Measurements from ENCODE around the gene CACNG3.
"Not testable (repeated sequence)": the region's sequence is repeated elsewhere in the genome, so short reads cannot be mapped to it uniquely, and the experiment has no call there.

Gene CACNG3

DNA sequence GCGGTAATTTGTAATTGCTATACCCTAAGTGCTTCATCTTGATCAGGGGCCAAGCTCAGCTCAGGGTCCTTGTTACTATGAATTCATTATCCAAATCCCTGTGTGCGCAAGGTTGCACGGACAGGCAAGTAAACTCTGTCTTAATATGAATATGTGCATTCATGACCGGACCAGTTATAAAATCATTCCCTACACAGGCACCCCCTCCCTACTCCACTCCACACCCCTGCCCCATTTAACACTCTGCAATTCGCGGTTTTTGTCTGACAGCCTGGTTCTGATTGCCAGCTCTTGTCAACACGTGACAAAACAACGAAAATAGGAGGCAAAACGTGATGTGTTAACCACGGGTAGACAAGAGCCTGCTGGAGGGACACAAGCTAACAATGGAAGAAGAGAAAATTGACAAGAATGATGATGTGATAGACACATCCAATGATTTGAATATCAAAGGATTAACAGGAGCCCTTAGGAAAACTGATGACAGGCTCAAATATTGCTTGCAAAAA, 76.5 kb downstream of the CACNG3 start:
- no peak for DNase-seq (ENCODE audit: low read depth)

DNA sequence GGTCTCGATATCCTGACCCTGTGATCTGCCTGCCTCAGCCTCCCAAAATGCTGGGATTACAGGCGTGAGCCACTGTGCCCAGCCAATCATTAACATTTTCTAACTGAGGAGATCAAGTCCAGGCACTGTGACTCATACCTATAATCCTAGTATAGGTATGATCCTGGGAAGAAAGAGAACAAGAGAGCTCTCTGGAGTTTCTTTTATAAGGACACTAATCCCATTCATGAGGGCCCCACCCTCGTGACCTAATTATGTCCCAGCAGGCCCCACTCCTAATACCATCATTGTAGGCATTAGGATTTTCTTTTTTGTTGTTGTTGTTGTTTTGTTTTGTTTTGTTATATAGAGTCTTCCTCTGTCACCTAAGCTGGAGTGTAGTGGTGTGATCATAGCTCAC, 80.4 kb downstream of the CACNG3 start:
- DNase-seq (ENCODE audit: low read depth), result no peak

DNA sequence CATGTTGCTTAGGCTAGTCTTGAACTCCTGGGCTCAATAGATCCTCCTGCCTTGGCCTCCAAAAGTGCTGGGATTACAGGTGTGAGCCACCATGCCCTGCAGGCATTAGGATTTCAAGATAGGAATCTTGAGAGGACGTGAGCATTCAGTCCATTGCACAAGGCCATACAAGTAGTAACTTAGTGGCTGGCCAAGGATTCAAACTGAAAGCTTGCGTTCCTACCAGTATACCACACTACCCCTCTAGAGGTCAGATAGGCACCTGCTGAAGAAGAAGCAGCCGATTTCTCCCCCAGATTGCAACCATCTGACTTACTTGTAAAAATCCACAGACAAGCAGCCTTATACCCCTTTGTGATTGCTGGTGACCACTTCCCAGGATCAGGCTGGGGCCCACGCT, 80.9 kb downstream of the CACNG3 start:
- DNase-seq (ENCODE audit: low read depth), result no peak

DNA sequence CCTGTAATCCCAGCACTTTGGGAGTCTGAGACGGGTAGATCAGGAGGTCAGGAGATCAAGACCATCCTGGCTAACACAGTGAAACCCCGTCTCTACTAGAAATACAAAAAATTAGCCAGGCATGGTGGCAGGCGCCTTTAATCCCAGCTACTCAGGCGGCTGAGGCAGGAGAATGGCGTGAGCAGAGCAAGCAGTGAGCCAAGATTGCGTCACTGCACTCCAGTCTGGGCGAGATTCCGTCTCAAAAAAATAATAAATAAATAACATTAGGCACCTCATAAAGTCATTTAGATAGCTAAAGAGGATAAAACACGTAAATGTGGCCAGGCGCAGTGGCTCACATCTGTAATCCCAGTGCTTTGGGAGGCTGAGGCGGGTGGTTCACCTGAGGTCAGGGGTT, 87.7 kb downstream of the CACNG3 start:
- not testable (repeated sequence) for DNase-seq (ENCODE audit: low read depth)

DNA sequence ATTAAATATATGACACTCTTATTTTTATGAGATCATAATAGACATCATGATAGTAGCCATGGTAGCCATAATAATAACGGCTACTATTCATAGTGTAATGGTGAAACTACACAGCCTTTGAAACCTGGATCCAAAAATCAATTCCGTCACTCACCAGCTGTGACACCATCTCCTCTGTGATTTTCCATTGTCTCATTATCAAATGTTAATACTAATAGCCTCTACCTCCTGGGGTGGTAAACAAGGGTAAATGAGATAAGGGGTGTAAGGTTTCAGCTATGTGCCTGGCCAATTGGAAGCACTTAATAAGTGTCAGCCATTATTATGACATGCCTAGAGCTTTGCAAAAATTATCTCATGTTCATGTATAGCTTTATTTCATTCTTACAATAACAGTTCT, 88.6 kb downstream of the CACNG3 start:
- DNase-seq (ENCODE audit: low read depth), result no peak

DNA sequence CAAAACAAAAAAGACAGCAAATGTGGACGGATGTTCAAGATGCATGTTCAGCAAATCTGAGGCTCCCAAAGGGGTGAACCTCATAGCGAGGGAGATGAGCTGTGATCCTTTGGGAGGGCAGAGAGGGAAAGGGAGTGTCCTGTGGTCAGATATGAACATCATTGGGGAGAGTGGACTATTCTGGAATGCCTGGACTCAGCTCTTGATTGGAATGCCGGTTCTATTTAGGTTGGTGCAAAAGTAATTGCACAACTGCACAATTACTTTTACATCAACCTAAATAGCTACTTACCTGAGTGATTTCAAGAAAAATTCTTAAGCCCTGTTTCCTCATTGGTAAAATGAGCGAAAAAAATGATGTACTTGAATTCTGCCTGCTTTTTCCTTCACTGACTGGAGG, 89.6 kb downstream of the CACNG3 start:
- DNase-seq (ENCODE audit: low read depth), result no peak

DNA sequence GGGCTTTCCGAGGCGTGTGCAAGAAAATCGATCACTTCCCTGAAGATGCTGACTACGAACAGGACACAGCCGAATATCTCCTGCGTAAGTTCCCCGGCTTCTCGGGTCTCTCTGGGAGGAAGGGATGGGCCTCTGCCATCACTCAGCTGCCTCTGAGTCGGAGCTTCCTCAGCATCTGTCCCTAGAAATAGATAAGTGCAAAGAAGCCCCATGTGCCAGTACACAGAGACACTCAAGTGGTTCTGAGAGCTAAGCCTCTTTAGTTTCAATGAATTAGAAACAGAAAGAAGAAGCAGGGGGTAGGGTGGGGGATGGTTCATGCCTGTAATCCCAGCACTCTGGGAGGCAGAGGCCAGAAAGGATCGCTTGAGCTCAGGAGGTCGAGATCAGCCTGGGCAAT, 90.6 kb downstream of the CACNG3 start:
- DNase-seq (ENCODE audit: low read depth), result no peak

DNA sequence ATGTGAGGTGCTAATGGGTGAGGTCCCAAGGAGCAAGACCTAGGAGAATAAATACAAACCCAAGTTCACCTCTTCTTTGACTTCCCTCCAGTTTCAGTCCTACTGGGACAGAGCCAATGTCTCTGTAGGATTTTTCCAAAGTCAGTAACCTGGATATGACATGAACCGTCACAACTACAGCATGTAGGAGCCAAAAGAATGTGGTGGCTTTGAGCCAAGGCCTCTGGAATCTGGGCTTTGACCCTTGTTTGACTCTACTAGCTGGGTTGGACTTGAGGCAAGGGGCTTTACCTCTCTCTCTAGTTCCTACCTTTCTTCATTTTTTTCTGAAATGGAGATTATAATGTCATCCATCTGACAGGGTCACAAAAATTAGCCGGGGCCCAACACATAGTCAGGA, 91.4 kb downstream of the CACNG3 start:
- no peak for DNase-seq (ENCODE audit: low read depth)

DNA sequence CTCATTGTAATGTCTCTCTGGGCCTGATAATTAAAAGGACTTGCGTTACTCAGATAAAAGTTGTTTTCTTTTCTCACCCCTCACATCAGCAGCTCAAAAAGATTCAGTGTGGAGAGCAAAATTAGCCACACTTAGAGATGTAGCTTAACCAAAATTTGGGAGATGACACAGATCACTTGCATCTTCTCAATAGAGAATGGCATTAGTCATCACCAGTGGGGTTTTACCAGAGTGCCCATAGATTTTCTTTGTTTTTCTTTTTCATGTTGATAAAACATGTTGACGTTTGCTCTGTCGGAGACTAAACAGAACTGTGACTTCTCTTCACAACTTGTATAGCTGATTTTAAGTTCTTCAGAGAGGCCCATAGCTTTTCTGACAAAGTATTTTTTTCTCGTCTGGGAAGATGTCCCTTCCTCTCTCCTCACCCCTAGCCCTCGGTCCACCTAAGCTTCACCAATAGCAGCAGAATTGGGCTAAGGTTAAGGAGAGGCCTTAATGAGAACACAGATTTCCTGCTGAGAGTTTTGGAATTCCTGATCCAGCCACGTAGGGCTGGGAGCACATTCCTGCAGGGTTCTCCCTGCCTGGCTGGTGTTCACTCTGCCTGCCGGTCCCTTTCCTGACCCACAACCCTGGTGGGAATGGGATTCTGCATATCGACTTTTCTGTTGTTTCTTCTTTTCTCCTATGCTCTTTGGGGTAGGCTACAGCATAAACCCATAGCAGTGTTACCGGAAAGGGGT, 92.6 kb downstream of the CACNG3 start:
- DNase-seq (ENCODE audit: low read depth), result no peak

DNA sequence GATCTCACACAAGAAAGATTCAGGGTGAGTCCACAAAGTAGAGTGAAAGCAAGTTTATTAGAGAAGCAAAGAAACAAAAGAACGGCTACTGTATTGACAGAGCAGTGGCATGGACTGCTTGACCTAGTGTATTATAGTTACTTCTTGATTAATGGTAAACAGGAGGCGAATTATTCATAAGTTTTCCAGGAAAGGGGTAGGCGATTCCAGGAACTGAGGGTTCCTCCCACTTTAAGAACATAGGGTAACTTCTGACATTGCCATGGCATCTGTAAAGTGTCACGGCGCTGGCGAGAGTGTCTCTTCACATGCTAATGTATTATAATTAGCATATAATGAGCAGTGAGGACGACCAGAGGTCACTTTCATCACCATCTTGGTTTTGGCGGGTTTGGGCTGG, 93.2 kb downstream of the CACNG3 start:
- DNase-seq (ENCODE audit: low read depth), result no peak

DNA sequence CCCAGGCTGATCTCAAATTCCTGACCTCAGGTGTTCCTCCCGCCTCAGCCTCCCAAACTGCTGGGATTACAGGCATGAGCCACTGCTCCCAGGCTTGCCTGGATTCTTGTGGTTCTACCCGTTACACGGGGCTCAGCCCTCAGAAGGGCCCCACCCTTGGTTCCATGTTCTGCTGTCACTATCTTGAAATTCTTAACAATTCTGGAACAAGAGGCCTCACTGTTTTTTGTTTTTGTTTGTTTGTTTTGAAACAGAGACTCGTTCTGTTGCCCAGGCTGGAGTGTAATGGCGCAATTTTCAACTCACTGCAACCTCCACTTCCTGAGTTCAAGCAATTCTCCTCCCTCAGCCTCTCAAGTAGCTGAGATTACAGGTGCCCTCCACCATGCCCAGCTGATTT, 96.6 kb downstream of the CACNG3 start:
- DNase-seq (ENCODE audit: low read depth), result no peak

DNA sequence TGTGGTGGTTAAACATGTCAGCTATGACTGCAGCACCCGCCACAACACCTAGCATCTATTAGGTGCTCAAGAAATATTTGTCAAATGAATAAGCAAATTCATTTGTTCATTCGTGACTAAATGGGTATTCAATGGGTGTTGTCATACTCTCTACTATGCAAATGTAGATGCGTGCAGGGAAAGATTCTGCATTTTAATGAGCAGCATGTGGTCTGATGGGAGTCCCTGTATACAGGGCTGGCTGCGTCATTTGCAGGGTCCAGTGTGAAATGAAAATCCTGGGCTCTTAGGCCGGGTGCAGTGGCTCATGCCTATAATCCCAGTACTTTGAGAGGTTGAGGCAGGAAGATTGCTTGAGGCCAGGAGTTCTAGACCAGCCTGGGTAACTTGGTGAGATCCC, 97.5 kb downstream of the CACNG3 start:
- DNase-seq (ENCODE audit: low read depth), result no peak

DNA sequence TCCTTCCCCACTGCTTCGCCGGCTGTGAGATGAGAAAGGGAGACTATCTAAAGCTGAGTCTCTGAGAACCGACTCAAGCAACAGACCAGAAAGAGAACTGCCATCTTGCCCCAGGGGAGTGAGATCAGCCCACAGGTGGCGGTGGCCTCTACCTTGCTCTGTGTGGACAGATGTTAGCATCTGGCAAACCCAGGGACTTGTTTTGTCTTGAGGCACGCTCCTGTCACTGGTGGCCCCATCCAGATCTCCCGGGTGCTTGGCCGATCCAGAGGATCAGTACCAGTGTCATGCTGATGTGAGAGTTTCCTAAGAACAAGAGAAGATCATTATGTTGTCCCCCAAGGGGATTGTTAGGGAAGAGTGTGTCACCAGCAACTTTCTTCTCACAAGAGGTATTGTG, 101.4 kb downstream of the CACNG3 start:
- DNase-seq (ENCODE audit: low read depth), result no peak

DNA sequence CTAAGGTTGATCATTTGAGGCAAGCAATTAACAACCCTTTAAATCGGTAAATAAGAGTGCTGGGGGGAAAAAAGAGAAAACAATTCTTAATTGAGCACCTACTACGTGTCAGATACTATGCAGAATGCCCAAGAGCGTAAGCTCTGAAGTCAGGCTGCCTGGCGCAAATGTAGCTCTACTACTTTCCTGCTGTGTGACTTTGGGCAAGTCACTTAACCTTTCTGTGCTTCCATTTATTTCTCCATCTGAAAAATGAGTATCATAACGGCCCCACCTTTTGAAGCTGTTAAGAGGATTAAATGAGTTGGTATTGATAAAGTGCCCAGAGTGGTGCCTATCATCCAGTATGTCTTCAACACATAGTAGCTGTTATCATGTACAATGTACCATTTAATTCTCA, 102.0 kb downstream of the CACNG3 start:
- no peak for DNase-seq (ENCODE audit: low read depth)

DNA sequence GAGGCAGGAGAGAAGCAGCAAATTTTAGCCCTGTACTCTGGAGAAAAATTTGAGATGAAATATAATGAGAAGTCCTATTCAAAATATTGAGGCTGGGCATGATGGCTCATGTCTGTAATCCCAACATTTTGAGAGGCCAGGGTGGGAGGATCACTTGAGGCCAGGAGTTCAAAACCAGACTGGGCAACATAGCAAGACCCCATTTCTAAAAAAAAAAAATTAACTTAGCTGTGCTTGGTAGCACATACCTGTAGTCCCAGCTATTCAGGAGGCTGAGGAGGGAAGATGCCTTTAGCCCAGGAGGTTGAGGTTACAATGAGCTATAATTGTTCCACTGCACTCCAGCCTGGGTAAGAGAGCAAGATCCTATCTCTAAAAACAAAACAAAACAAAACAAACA, 103.4 kb downstream of the CACNG3 start:
- no peak for DNase-seq (ENCODE audit: low read depth)

DNA sequence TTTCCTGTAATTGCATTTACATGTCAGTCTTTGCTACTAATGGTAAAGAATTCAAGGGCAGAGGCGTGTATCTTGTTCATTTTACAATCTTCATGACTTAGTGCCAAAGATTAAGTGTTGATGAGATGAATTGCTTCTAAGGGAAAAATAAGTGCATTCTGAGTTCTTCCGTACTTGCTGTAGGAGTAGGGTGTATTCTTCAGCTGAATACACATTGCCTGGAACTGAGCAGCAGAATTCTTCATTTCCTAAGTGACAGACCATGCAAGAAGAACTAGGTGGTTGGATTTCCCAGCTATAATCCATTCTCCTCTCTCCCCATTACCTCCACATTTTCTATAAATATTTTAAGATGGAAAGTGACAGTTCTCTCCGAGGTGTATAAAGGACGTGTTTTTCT, 104.8 kb downstream of the CACNG3 start:
- DNase-seq (ENCODE audit: low read depth), result no peak

DNA sequence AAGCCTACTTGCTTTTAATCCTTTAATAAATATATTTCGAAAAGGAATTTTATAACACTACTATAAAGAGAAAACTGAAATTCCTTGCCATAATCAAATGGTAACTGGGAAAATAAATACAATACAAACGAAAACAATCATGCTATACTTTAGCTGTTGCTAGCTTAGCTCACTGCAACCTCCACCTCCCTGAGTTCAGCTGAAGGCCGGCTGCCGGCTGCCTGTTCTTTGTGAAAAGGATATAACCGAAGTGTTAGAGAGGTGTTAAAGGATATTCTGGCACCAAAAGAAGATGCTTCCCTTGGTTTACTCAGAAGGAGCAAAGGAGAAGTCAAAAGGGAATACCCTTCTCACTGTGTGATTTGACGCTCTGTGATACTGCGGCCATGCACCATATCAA, 108.5 kb downstream of the CACNG3 start:
- DNase-seq (ENCODE audit: low read depth), result no peak

DNA sequence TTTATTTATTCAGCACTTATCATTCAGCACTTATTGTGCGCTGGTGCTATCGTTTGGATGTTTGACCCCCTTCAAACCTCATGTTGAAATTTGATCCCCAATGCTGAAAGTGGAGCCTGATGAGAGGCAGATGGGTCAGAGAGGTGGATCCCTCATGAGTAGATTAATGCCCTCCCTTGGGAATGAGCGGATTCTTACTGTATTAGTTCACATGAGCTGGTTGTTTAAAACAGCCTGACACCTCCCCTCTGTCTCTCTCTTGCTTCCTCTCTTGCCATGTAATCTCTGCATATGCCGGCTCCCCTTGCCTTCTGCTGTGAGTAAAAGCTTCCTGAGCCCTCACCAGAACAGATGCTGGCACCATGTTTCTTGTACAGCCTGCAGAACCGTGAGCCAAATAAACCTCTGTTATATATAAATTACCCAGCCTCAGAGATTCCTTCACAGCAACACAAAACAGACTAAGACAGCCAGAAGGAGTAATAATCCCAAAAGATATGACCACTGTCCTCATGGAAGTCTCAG, 111.1 kb downstream of the CACNG3 start:
- no peak for DNase-seq (ENCODE audit: low read depth)

DNA sequence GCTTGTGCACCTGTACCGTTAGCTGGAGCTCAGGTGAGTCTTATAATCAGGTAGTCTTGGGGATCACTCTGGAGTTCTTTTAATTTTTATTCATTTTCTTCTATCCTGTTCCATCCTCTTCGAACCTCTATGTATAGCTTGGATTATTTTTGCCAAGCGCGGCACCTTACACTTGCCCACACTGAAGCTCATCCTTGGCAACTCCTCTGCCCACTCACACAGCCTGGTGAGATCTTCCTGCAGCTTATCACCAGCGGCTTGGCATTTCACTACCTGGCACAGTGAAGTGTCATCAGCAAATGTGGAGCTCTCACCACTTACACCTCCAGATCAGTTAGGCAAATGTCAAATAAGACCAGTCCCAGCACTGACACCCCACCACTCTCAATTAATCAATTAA, 116.7 kb downstream of the CACNG3 start:
- no peak for DNase-seq (ENCODE audit: low read depth)

DNA sequence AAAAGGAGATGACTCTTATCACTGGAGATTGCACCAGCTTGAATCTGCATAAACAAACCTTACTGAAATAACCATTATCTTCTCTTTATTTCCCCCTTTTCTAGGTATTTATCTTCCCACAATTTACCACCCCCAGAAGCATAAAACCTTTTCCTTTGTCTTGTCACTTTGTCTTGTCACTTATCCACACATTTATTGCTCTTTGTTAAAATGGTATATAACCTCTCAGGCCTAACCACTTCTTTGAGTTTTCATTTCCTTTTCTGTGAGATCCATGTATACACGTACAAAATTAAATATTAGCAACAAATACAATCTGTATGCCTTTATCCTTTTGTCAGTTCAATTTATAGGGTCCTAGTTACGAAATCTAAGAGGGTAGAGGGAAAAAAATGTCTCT, 122.9 kb downstream of the CACNG3 start:
- DNase-seq (ENCODE audit: low read depth), result no peak

DNA sequence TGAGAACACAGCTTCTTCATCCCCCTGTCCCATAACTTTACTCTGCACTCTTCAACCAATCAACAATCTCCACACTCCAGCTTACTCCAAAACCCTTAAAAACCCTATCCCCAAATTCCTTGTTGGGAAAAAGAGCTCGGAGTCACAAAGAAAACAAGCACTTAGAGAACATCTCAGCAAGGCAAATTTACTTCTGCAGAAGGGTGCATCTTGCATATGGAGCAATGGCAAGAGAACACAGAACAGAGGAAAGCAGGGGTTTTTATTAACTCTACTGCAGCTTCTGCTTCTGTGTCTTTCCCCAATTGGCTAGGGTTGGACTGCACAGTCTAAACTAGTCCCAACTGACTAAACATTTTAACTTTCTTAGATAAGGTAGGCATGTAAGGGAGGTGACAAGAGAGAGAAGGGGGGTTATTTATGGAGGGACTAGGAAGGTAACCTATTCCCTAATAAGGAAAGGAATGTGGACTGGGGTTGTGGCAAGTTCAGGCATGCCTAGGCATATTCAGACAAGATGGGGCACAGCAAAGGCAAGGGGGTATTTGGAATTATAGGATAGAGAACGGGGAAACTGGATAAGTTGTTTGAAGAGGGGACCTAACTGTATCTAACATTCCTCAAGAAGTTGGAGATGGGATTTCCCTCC, 125.5 kb downstream of the CACNG3 start:
- no peak for DNase-seq (ENCODE audit: low read depth)

DNA sequence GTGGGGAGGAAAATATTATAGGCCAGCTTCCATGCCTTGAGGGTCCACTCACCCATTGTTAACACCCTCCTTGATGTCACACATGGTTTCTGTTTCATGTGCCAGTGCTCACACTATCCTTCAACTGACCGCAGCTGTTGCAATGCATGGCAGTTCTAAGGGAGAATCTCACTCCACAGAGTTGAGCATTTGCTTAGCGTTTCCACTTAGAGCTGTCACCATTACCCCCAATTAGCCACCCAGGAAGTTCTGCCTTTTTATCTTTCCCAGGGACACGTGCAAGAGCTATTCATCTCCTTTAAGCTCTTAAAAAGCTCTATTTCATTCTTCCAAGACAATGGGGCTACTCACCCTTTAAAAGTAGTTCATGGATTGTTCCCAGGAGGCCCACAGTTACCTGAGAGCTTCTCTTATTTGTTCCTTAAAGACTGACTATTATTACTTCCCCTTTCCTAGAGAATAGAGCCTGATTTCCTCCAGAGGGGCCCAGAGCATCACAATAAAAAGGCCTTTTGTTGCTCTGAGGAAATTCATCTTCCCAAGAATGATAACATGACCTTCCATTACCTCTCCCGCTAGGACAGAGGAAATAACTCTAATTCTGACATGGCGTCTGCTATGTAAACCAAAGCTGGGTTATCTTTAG, 126.8 kb downstream of the CACNG3 start:
- no peak for DNase-seq (ENCODE audit: low read depth)

DNA sequence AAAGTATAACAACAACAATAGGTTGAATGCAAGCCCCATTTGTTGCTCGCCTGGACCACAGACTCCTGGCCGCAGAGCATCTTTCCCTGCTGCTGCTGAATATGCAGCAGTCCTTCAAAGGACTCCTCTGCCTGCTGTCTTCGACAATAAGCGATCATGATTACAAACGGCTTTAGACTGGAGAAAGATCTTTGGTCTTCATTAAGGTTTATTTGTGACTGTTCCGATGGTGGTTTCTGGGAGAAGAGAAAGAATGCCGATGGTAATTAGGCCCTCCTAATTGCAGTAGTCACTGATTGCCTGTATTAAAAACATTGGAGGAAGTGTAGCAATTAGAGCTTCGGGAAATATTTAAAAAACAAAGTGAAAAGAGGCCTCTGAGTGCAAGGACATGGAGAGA, 138.2 kb downstream of the CACNG3 start:
- DNase-seq (ENCODE audit: low read depth), result no peak
